NB4 (cell line): ENCODE results near the gene STK40.

ENCODE experiments used
- CTCF ChIP-seq: IDR thresholded peaks from one replicate; pipeline ENCODE4 v1.5.1; 2012; ENCODE audit warnings: low read depth, low read length
- MAX ChIP-seq: IDR thresholded peaks from 2 replicates; pipeline ENCODE4 v1.6.1; 2011; ENCODE audit warnings: low read depth, low read length
- POLR2A ChIP-seq: IDR thresholded peaks from 2 replicates; pipeline ENCODE4 v1.6.1; 2011; ENCODE audit warnings: mild to moderate bottlenecking; ENCODE audit not compliant: insufficient read length; ENCODE audit errors: extremely low read depth

GRCh38 chr1:36391271-36391670 lies 5.5 kb upstream of the STK40 start:
- TF ChIP-seq CTCF (no peak), POLR2A (no peak), MAX (no peak)
